Adrenal gland (tissue), 12 donors: ENCODE measurements around the gene DNAJC5. TPM values are rescaled to one million over a fixed set of nuclear protein-coding genes. Genes with fewer than 3 reads are reported as not detected.

Source experiments
- DNase-seq, 7 donors: peaks; one replicate each; pipeline ENCODE4 v3.0.0-alpha.2; 2019 to 2020
- H3K27ac ChIP-seq, 5 donors: fragments of 200-600 bp; sonication (generic) in 4 of 5; 1 replicate in 3 of 5; 2 replicates in 2 of 5; pipeline versions ENCODE4 v1.5.1 to v1.8.0; 2016 to 2020; ENCODE audit warnings: mild to moderate bottlenecking in 1 of 5
- H3K27me3 ChIP-seq: fragments of 200-600 bp; 2 replicates; pipeline ENCODE4 v1.8.0; 2021
- H3K36me3 ChIP-seq, 2 donors: fragments of 200-600 bp; replicated peaks in 1 of 2; 1 replicate in 1 of 2; 2 replicates in 1 of 2; pipeline versions ENCODE4 v1.5.1 to v1.8.0; 2018 to 2022
- H3K4me1 ChIP-seq, 2 donors: fragments of 200-600 bp; replicated peaks in 1 of 2; 1 replicate in 1 of 2; 2 replicates in 1 of 2; pipeline versions ENCODE4 v1.5.1 to v1.8.0; 2018 to 2021
- H3K4me3 ChIP-seq, 4 donors: fragments of 200-600 bp; sonication (generic) in 3 of 4; one replicate each; pipeline ENCODE4 v1.5.1; 2016 to 2018
- H3K9me3 ChIP-seq, 3 donors: fragments of 200-600 bp; sonication (generic) in 1 of 3; replicated peaks in 1 of 3; 1 replicate in 2 of 3; 2 replicates in 1 of 3; pipeline versions ENCODE4 v1.5.1 to v1.8.0; 2016 to 2021
- CTCF ChIP-seq, 6 experiments: fragments of 450-650 bp in 4 of 6; fragments of 200-600 bp in 2 of 6; sonication (generic) in 1 of 6; IDR thresholded peaks; 1 replicate in 5 of 6; 2 replicates in 1 of 6; pipeline versions ENCODE4 v1.5.1 to v1.8.0; 2016 to 2021; ENCODE audit warnings: antibody characterized with exemption in 6 of 6, mild to moderate bottlenecking in 2 of 6, moderate library complexity in 1 of 6
- POLR2A ChIP-seq, 2 donors: fragments of 450-650 bp; IDR thresholded peaks; one replicate each; pipeline ENCODE4 v1.6.1; 2017; ENCODE audit warnings: antibody characterized with exemption in 2 of 2, mild to moderate bottlenecking in 2 of 2, moderate library complexity in 1 of 2
- WGBS, 4 donors: extraction: QIAGEN DNeasy Blood & Tissue Kit in 2 of 4; methylation state at CpG; one replicate each; pipeline versions ENCODE4 v1.1.5 to v1.1.7; 2013 to 2017; 5-methylcytosine and 5-hydroxymethylcytosine counted together
- intact Hi-C, 2 donors: fragments of 100-400 bp; cut with DNase I; formaldehyde crosslinking; loops; one replicate each; pipeline versions ENCODE4 v1.14.1 to v1.15.0; 2022 to 2023
- polyA plus RNA-seq, 3 donors: library from polyadenylated mRNA; stranded (reverse); fragments of 200-250 nt in 2 of 3; fragments of 350-450 nt in 1 of 3; fragmentation: Illumina TruSeq in 1 of 3; extraction: RNeasy Lipid Tissue Mini Kit (QIAGEN cat#74804) in 1 of 3; gene quantifications; one replicate each; pipeline ENCODE4 v1.2.3, GENCODE V29; 2013 to 2014
- total RNA-seq, 9 donors: library from RNA; depleted of rRNA in 4 of 9; stranded (reverse); fragments of >200 nt in 4 of 9; fragments of 120-200 nt in 1 of 9; fragmentation: NEBNext Ultra II Directional in 1 of 9; extraction: Animal tissue kit (Norgen Biotek cat#: 25700) in 1 of 9; gene quantifications; one replicate each; pipeline versions ENCODE4 v1.1.0 to v1.2.4, GENCODE V29; 2013 to 2023
- donor health status: healthy with polysubstance abuse.
- donor health status: Bipolar disorder and iron deficiency.
- donor health status: DM: yes; HTN: yes; CAD: no.
- donor health status: DM: no; HTN: no; CAD: no.
- donor health status: DM: no; HTN: no; CAD: no.
- donor health status: DM: yes; HTN: yes; CAD: no.

The DNAJC5 gene
- total and polyA plus RNA-seq, 12 donors: 26.5 to 78.0 (median 61.4) TPM

GRCh38 chr20:63881451-63882226 is 13.3 kb upstream of the DNAJC5 start:
- H3K27me3 ChIP-seq: no peaks in the 10 kb centered on the region
- no peak overlapping the region for H3K27ac ChIP-seq
- no peak for DNase-seq
- H3K4me3 ChIP-seq: no peak overlapping the region
- H3K4me1 ChIP-seq: no peaks in the 10 kb centered on the region
- no peaks in the 10 kb centered on the region for H3K9me3 ChIP-seq
- peaks cover 0 to 75% of the 10 kb centered on the region in 2 donors for H3K36me3 ChIP-seq
- intact Hi-C loops: no loop called here
- 79 to 90% (median 89%) methylated on average over 9 to 19 of the region's 19 CpGs for WGBS, 4 donors
- no peak for TF ChIP-seq POLR2A (IDR thresholded peaks at IDR 0.05)
- no peak for TF ChIP-seq CTCF (IDR thresholded peaks at IDR 0.05)

GRCh38 chr20:63882257-63883200 is 12.4 kb upstream of the DNAJC5 start:
- 82 to 89% (median 87%) methylated on average over 22 to 28 of the region's 28 CpGs for WGBS, 4 donors
- Histone ChIP-seq H3K36me3 (peaks cover 0 to 74% of the 10 kb centered on the region in 2 donors), H3K27me3 (no peaks in the 10 kb centered on the region), H3K9me3 (no peaks in the 10 kb centered on the region), H3K27ac (no peak overlapping the region), H3K4me1 (no peaks in the 10 kb centered on the region), H3K4me3 (no peak overlapping the region)
- no peak for DNase-seq
- intact Hi-C loops: no loop called here
- TF ChIP-seq CTCF (IDR thresholded peaks at IDR 0.05) (no peak), POLR2A (IDR thresholded peaks at IDR 0.05) (no peak)

- intact Hi-C loops: no loop called here
- Histone ChIP-seq H3K27me3 (no peaks in the 10 kb centered on the region), H3K27ac (no peak overlapping the region), H3K4me3 (no peak overlapping the region), H3K36me3 (peaks cover 0 to 74% of the 10 kb centered on the region in 2 donors), H3K9me3 (no peaks in the 10 kb centered on the region), H3K4me1 (no peaks in the 10 kb centered on the region)
- DNase-seq: no peak
- TF ChIP-seq CTCF (IDR thresholded peaks at IDR 0.05) (no peak), POLR2A (IDR thresholded peaks at IDR 0.05) (no peak)
- WGBS, 4 donors: 85 to 88% (median 88%) methylated on average over 5 to 6 of the region's 6 CpGs
Observed at GRCh38 chr20:63883201-63883593, 11.7 kb upstream of the DNAJC5 start.
